Epithelial cell of proximal tubule (primary cell): ENCODE measurements around the gene ADNP. TPM values are rescaled to one million over a fixed set of nuclear protein-coding genes. Genes with fewer than 3 reads are reported as not detected.

Source experiments
- DNase-seq: peaks from one replicate; pipeline ENCODE4 v3.0.0-alpha.2; 2011; ENCODE audit warnings: low read depth
- H3K4me3 ChIP-seq: 2 replicates; pipeline ENCODE4 v1.5.1; 2011; ENCODE audit warnings: low read depth, mild to moderate bottlenecking, low read length
- total RNA-seq: library from RNA; depleted of rRNA; stranded (reverse); fragments of >200 nt; gene quantifications from 2 replicates; pipeline ENCODE4 v1.2.3, GENCODE V29; 2015
- TF ChIP-seq, protein P1 (sequence below): conservative IDR thresholded peaks from 2 replicates; pipeline ENCODE4 v1.5.1; 2012; ENCODE audit warnings: low read depth, mild to moderate bottlenecking, low read length

The ADNP gene
- total RNA-seq, 1 donor from 2014 or later, result 19.0 TPM

DNA sequence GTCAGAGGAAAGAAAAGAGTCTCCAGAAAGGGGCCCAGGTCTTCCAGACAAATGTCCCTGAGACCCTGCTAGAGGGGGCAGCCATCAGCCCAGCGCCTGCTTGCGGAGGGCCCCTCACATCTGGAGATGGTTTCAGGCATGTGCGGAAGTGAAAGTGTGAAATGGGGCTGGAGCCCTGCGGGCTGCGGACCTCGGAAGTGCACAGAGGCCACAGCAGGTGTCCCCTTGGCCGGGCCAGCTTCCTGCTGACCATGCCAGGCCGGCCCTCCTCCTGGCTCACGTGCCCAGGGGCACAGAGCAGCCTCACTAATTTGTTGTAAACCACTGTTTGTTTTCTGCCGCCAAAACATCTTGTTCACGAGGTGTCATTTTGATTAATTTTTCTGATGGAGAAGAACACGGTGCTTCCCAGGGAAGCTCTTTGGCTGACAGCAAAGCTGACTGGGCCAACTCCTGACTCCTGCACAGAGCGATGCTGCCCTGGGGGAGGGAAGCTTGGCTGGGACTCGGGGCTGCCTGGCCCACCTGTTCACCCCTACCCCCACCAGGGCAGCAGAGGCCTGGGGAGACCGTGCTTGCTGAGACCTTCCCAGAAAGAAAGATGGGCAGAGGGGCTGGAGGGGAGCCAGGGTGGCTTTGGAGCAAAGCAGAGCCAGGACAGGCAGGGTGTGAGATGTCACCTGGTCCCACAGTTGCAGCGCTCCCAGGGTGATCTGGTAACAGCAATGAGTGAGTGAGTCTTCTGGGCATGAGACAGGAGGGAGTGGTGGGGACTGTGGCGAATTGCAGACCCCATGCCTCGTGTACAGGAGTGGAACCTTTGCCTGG, 82.2 kb downstream of the ADNP start:
- DNase-seq, result no peak
- TF ChIP-seq, protein P1, sequence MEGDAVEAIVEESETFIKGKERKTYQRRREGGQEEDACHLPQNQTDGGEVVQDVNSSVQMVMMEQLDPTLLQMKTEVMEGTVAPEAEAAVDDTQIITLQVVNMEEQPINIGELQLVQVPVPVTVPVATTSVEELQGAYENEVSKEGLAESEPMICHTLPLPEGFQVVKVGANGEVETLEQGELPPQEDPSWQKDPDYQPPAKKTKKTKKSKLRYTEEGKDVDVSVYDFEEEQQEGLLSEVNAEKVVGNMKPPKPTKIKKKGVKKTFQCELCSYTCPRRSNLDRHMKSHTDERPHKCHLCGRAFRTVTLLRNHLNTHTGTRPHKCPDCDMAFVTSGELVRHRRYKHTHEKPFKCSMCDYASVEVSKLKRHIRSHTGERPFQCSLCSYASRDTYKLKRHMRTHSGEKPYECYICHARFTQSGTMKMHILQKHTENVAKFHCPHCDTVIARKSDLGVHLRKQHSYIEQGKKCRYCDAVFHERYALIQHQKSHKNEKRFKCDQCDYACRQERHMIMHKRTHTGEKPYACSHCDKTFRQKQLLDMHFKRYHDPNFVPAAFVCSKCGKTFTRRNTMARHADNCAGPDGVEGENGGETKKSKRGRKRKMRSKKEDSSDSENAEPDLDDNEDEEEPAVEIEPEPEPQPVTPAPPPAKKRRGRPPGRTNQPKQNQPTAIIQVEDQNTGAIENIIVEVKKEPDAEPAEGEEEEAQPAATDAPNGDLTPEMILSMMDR, result no peak
- H3K4me3 ChIP-seq, result peak overlapping the region; percentile 8

DNA sequence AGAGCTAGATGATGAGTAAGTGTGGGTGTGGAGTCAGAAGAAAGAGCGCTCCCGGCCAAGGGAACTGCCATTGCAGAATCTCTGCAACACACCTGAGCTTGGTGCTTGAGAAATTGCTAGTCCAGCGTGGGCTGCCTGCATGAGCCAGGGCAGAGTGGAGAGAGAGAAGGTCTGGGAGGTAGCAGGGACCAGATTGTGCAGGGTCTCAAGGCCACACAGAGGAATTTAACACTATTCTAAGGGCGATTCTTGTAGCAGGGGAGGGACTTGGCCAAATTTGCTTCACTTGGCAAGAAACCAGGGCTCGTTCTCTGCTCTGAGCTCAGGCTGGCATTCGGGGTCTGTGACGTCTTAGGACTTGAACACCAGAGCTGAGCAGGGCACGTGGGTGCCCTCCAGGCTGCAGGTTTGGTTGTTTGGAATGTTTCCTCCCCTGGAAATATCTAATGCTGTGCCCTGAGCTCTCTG, 82.9 kb downstream of the ADNP start:
- H3K4me3 ChIP-seq, result no peak overlapping the region
- TF ChIP-seq, protein P1, result no peak
- no peak for DNase-seq

DNA sequence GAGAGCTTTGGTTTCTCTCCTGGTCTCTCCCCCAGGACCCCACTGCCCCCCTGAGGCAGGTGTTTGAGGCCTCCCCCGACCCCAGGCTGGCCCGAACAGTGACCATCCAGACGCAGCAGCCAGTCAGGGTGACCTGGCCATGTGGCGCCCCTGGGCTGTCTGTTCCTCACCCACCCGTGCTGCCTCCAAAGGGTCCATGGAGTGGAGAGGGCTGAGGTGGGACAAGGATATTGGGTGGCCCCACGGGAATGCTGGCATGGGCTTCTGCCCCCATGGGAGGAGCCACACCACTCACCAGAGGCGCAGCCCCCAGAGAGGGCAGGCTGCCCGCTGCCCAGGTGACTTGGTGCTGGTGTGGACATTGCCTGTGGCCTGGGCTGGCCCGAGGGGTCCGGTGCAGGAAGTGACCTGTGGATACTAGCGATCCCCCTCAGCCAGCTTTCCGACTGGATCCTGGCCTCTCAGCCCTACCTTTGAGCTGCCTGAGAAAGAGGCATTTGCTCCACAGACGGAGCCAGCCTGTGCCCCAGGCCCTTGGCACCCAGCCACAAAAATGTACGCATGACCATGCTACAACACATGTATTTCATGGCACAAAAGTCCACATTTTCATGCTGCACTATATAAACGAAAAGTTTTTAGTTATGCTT, 85.5 kb downstream of the ADNP start:
- DNase-seq, result no peak
- H3K4me3 ChIP-seq, result no peak overlapping the region
- TF ChIP-seq, protein P1, result no peak

DNA sequence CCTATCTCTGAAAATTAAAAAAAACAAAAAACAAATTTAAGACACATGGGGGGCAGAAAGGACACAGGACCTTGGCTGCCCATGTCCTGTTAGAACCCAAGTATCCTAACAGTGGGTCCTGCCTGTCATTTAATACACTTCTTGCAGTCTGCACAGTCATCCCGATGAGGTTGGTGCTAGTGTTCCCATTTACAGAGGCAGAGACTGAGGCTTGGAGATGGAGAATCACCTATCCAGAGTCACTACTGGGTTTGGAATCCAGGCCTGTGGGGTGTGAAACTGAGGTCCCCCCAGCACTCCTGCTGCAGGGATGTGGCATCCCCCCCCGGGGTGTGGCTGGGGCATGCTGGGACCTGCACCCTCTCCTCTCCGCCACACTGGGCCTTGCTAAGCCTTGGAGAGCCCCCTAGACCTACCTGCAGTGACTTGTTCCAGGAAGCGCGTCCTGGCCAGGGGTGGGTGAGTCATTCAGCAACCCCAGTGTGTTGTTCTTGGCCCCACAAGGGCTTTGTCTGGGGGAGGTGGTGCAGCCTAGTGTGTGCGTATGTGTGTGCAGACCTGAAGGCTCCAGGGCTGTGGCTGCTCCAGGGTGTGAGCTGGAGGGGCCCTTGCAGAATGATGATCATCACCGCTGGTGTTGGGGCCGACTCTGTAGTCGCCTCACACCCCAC, 86.7 kb downstream of the ADNP start:
- H3K4me3 ChIP-seq, result no peak overlapping the region
- TF ChIP-seq, protein P1, result no peak
- peak; percentile 26 for DNase-seq

DNA sequence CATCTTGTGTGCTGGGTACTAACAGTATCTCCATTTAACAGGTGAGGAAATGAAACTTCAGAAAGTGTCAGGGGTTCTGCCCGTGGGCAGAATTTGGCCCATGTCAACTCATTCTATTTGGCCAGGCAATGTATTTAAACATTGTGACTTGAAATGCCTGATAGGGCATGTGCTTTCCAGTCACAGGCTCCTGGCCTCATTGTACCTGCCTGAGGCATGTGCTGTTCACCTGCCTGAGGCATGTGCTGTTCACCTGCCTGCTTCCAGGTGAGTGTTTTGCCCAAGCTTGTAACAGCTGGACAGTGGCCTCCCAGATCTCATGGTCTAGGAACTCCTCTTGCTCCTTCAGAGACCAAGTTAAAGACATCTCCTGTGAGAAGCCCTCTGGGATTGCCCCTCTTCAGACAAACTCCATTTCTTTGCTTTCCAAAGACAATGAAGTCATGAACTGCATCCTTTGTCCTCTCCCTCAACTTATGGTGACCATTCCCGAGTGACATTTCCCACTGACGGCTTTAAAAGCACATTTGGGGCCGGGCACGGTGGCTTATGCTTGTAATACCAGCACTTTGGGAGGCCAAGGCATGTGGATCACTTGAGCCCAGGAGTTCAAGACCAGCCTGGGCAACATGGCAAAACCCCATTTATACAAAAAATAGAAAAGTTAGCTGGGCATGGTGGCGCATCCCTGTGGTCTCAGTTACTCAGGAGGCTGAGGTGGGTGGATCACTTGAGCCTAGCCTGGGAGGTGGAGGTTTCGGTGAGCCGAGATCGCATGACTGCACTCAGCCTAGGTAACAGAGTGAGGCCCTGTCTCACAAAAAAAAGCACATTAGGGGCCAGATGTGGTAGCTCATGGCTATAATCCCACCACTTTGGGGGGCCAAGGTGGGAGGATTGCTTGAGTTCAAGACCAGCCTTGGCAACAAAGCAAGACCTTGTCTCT, 87.6 kb downstream of the ADNP start:
- no peak for DNase-seq
- TF ChIP-seq, protein P1, result no peak
- H3K4me3 ChIP-seq, result no peak overlapping the region

DNA sequence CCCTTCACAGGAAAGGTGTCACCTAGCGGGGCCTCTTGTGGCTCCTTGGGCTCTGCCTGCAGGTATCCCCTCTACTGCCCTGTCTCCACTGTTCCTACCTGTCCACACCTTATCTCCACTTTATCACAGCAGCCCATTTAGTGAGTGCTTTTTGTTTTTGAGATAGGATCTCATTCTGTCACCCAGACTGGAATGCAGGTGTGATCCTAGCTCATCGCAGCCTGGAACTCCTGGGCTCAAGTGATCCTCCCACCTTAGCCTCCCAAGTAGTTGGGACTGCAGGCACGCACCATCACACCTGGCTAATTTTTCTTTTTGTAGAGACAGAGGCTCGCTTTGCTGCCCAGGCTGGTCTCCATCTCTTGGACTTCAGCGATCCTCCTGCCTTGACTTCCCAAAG, 88.4 kb downstream of the ADNP start:
- H3K4me3 ChIP-seq, result no peak overlapping the region
- DNase-seq, result no peak
- TF ChIP-seq, protein P1, result no peak
